Vagina (tissue), 2 donors: ENCODE measurements around the gene RAB34.

Experiments used
- CTCF ChIP-seq, 3 experiments: fragments of 450-650 bp in 2 of 3; fragments of 200-600 bp in 1 of 3; sonication (generic) in 1 of 3; IDR thresholded peaks; one replicate each; pipeline ENCODE4 v1.5.1; 2017 to 2019; ENCODE audit warnings: antibody characterized with exemption in 3 of 3, mild to moderate bottlenecking in 2 of 3, moderate library complexity in 2 of 3
- POLR2A ChIP-seq, 2 donors: fragments of 450-650 bp; IDR thresholded peaks; one replicate each; pipeline ENCODE4 v1.6.1; 2017; ENCODE audit warnings: antibody characterized with exemption in 2 of 2, mild to moderate bottlenecking in 2 of 2, moderate library complexity in 2 of 2
- POLR2AphosphoS5 ChIP-seq, 2 donors: sonication (generic); formaldehyde crosslinking; IDR thresholded peaks; one replicate each; pipeline ENCODE4 v1.9.0; 2017; ENCODE audit warnings: antibody characterized with exemption in 2 of 2, mild to moderate bottlenecking in 2 of 2, low read depth in 1 of 2; ENCODE audit not compliant: insufficient read depth in 1 of 2

GRCh38 chr17:28719021-28719433 lies 1.4 kb upstream of the RAB34 start:
- no peak for TF ChIP-seq CTCF (IDR thresholded peaks at IDR 0.05)
- no peak for TF ChIP-seq POLR2AphosphoS5 (IDR thresholded peaks at IDR 0.05; ENCODE audit: insufficient read depth in 1 of 2, low read depth in 1 of 2)
- no peak for TF ChIP-seq POLR2A (IDR thresholded peaks at IDR 0.05)
